Activated T-cell treated with anti-CD3 and anti-CD28 coated beads, Interleukin-2, amount 50 U/mL, for 4 hours (primary cell): ENCODE measurements around the gene PIP4K2A. TPM values are rescaled to one million over a fixed set of nuclear protein-coding genes. Genes with fewer than 3 reads are reported as not detected.
A peak's percentile ranks its signal among the peaks of the same experiment; 100 is the strongest.
"Not testable (repeated sequence)": the region's sequence is repeated elsewhere in the genome, so short reads cannot be mapped to it uniquely, and the experiment has no call there.

Experiments
- ATAC-seq, 2 donors: fragments of 200-7000 bp; cut with Tn5 transposase; one replicate each; pipeline ENCODE4 v1.10.0; 2021
- DNase-seq: peaks from one replicate; pipeline ENCODE4 v3.0.0-alpha.2; 2020
- H3K27me3 Mint-ChIP-seq: one replicate; pipeline ENCODE4 v1.8.0; 2021; ENCODE audit warnings: low read depth, mixed read lengths
- H3K36me3 Mint-ChIP-seq: one replicate; pipeline ENCODE4 v1.8.0; 2022; ENCODE audit warnings: mixed read lengths; ENCODE audit not compliant: insufficient read depth
- H3K4me1 Mint-ChIP-seq: one replicate; pipeline ENCODE4 v1.8.0; 2021; ENCODE audit warnings: low read depth, mixed read lengths
- H3K4me3 Mint-ChIP-seq: one replicate; pipeline ENCODE4 v1.8.0; 2021; ENCODE audit warnings: mild to moderate bottlenecking, moderate library complexity, mixed read lengths
- H3K9me3 Mint-ChIP-seq: one replicate; pipeline ENCODE4 v1.8.0; 2021; ENCODE audit warnings: mixed read lengths
- total RNA-seq, 3 donors: library from RNA; stranded (reverse); gene quantifications; one replicate each; pipeline ENCODE4 v1.2.1, GENCODE V29; 2021

The PIP4K2A gene
- total RNA-seq, 3 donors from 2014 or later: 64.3 to 79.2 (median 78.1) TPM

DNA sequence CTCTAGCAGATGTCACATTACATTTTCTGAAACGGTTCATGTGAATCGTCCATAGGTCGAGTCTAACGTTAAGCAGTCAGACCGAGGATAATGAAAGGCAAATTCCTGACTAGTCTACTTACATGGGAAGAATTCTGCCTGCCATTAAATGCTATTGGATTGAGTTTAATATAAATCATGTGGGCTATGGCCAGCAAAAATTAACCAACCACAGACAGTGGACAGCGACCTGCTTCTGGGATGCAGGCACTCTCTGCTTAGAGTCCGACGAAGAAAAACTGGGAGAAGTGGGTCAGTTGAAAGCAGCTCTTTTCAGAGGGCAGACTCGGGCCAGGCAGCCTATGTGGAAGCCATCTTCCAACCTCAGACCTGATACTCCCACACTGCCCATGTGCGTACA lies 16.6 kb downstream of the PIP4K2A start:
- no peak overlapping the region for H3K4me3 Mint-ChIP-seq
- no peaks in the 10 kb centered on the region for H3K9me3 Mint-ChIP-seq
- H3K27me3 Mint-ChIP-seq: no peaks in the 10 kb centered on the region
- DNase-seq: no peak
- H3K4me1 Mint-ChIP-seq: peaks cover 89% of the 10 kb centered on the region
- no peak for ATAC-seq
- peaks cover 10% of the 10 kb centered on the region for H3K36me3 Mint-ChIP-seq

DNA sequence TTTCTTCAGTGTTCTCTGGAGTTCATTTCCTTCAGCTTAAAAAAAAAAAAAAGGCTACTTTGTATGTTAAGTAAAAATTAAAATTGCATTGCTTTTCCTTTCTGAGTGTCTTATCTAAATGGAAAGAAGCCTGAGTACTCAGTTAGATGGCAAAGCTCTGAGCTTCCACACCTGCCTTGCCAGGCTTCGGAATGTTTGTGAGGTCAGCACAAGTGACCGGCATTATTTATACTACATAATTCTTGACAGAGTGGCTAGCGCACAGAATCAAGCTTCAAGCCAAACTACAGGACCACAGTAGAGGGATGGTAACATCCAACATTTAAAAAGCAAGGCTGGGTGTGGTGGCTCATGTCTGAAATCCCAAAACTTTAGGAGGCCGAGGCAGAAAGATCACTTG lies 17.3 kb downstream of the PIP4K2A start:
- Mint-ChIP-seq H3K9me3 (no peaks in the 10 kb centered on the region), H3K27me3 (no peaks in the 10 kb centered on the region), H3K36me3 (peaks cover 10% of the 10 kb centered on the region), H3K4me1 (peaks cover 89% of the 10 kb centered on the region), H3K4me3 (no peak overlapping the region)
- ATAC-seq (no peak), DNase-seq (no peak)

DNA sequence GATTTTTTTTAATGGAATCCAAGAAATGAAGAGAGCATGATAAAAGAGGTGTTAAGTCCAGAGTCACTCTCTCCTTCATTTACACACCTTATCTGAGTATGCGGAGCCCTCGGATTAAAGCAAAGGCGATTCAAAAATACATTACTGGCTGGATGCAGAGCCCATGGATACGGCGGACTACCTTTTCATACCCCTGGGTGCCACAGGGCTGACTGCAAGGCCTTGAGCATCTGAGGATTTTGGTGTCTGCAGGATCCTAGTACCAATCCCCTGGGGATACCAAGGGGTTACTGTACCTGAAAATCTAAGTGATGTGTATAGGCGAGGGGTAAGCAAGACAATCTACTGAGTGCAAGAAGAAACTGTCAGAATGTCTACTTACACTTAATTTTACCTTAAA lies 20.5 kb downstream of the PIP4K2A start:
- H3K4me1 Mint-ChIP-seq: peaks cover 88% of the 10 kb centered on the region
- H3K27me3 Mint-ChIP-seq: no peaks in the 10 kb centered on the region
- DNase-seq (no peak), ATAC-seq (peak in 1 of 2 donors; percentile 3)
- H3K9me3 Mint-ChIP-seq: no peaks in the 10 kb centered on the region
- peaks cover 5% of the 10 kb centered on the region for H3K36me3 Mint-ChIP-seq
- peak overlapping the region; percentile 56 for H3K4me3 Mint-ChIP-seq

DNA sequence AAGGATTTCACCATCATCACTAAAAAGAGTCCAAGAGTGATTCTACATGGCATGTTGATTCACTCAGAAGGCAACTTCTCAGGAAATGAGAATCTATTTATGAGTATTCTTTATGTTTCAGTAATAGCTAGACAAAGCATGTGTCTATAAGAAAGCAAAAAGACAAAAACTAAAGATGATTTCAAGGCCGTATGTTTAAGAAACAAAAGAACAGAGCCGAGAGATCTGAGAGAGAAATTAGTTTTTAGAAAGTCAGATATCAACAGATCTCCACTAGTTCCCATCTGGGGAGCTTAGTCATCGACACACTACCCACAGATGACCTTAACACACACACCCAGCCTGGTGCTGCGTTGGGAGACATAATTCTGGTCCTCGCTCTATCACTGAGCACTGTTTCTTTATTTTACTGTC lies 21.0 kb downstream of the PIP4K2A start:
- ATAC-seq (peak; percentile 82 to 83), DNase-seq (peak; percentile 33)
- no peaks in the 10 kb centered on the region for H3K9me3 Mint-ChIP-seq
- peaks cover 92% of the 10 kb centered on the region for H3K4me1 Mint-ChIP-seq
- H3K36me3 Mint-ChIP-seq: peaks cover 5% of the 10 kb centered on the region
- peak overlapping the region; percentile 56 for H3K4me3 Mint-ChIP-seq
- no peaks in the 10 kb centered on the region for H3K27me3 Mint-ChIP-seq

DNA sequence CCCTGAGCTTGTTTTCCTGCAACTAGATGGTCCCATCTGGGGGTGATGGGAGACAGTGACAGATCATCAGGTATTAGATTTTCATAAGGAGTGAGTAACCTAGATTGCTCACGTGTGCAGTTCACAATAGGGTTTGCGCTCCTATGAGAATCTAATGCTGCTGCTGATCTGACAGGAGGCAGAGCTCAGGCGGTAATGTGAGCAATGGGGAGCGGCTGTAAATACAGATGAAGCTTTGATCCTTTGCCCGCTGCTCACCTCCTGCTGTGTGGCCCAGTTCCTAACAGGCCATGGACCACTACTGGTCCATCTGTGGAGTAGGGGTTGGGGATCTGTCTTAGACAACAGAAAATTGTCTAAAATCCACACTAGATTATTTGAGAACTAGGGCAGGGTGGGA lies 22.3 kb downstream of the PIP4K2A start:
- H3K4me1 Mint-ChIP-seq: peaks cover 93% of the 10 kb centered on the region
- H3K27me3 Mint-ChIP-seq, ATAC-seq, H3K9me3 Mint-ChIP-seq, H3K36me3 Mint-ChIP-seq, DNase-seq, H3K4me3 Mint-ChIP-seq: not testable (repeated sequence)

DNA sequence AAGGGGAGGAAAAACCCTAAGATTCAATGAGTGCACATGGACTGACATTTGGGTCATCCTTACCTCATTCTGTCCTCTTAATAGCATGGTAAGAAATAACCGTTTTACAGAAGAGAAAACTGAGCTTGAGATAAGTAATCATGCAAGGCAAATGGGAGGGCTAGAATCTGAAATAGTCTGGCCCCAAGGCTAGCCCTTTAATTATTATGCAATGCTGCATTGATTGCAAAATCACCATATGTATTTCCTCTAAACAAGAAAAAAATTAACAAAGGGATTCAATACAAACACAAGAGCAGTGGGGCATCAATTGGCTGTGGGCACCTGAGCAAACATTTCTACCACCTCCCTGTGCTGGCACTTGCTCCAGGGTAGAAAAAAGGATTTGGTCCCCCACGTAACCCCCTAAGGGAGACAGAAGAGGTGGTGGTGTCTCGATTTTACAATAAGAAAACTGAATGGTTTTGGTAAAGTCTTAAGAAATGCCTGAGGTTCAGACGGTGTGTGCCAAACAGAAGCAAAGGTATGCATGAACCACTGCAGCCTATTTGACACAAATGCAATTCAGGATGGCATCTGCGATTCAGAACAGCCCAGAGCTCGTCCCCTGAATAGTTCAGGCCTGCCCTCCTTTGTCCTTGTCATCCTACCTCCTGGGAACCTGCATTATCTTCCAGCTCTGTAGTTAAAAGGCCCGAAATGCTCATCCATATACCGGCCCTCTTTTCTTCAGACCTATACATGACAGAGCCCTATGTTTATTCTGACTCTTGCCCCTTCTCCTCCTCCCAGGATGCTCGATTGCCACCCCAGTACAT lies 23.6 kb downstream of the PIP4K2A start:
- ATAC-seq (no peak), DNase-seq (no peak)
- H3K4me1 Mint-ChIP-seq: peaks cover 92% of the 10 kb centered on the region
- peaks cover 5% of the 10 kb centered on the region for H3K36me3 Mint-ChIP-seq
- no peaks in the 10 kb centered on the region for H3K27me3 Mint-ChIP-seq
- no peak overlapping the region for H3K4me3 Mint-ChIP-seq
- H3K9me3 Mint-ChIP-seq: no peaks in the 10 kb centered on the region

DNA sequence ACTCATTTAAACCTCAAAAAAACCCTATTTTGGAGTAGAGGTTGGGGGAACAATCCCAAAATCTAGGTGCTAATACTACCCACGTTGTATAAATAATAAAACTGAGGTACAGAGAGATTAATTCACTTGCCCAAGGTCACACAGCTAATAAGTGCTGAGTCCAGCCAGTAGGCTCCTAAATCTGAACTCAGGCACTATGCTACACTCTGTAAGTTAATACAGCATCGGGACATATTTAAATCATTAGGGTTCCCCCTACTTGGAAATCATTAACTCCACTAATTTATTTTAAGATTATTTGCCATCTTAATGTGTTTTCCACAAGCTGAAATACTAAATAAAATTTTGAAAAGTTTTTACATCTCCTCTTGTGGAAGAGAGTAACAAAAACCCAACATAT lies 24.2 kb downstream of the PIP4K2A start:
- no peaks in the 10 kb centered on the region for H3K9me3 Mint-ChIP-seq
- no peak overlapping the region for H3K4me3 Mint-ChIP-seq
- H3K36me3 Mint-ChIP-seq: peaks cover 4% of the 10 kb centered on the region
- H3K4me1 Mint-ChIP-seq: peaks cover 92% of the 10 kb centered on the region
- no peaks in the 10 kb centered on the region for H3K27me3 Mint-ChIP-seq
- DNase-seq: no peak
- ATAC-seq: no peak

DNA sequence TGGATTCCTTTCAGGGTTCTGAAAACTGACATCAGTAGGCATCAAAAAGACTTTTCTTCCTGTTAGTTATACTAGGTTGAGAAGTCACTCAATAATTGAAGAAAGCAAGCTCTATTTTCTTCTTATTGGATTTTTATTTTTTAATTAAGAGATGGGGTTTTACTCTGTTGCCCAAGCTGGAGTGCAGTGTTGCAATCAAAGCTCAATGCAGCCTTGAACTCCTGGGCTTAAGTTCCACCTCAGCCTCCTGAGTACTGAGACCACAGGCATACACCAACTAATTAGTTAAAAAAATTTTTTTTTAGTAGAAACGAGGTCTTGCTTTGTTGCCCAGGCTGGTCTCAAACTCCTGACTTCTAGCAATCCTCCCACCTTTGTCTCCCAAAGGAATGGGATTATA lies 28.0 kb downstream of the PIP4K2A start:
- DNase-seq (no peak), ATAC-seq (no peak)
- Mint-ChIP-seq H3K9me3 (no peaks in the 10 kb centered on the region), H3K4me3 (no peak overlapping the region), H3K4me1 (peaks cover 91% of the 10 kb centered on the region), H3K36me3 (peaks cover 2% of the 10 kb centered on the region), H3K27me3 (no peaks in the 10 kb centered on the region)

DNA sequence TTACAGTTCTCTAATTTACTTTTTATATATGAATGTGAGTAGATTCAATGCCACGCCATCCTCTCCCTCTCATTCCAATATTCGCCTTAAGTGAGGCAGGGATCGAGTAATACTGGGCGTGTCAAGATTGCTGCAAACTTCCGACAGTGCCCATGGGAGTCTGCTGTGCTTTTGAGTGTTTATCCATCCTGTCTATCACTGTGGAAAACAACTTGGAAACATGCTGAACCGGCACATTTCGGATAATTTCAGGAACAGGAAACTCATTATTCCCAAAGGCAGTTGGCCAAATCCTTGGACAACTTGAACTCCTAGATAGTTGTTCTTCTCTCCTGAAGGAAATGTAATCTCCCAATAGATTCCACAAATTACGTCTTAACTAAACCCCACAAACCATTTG lies 28.5 kb downstream of the PIP4K2A start:
- Mint-ChIP-seq H3K4me3 (no peak overlapping the region), H3K27me3 (no peaks in the 10 kb centered on the region), H3K4me1 (peaks cover 91% of the 10 kb centered on the region), H3K9me3 (no peaks in the 10 kb centered on the region), H3K36me3 (peaks cover 2% of the 10 kb centered on the region)
- no peak for DNase-seq
- no peak for ATAC-seq

DNA sequence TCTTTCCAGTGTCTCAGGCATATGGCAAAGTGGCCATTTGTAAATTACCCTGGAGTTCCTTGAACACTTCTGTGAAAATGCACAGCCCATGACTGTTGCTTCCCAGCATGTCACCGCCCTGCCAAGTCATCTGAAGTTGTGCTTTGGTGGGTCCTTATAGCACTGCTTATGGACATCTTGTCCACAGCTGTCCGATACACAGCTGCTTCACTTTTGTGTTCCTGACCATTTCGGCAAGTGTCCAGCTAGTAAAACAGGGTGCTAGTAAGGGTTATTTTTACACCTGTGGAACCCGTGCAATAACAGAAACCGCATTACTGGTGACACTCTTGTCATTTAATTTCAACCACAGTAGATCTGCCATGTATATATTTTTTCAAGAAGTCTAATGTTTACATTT lies 29.7 kb downstream of the PIP4K2A start:
- H3K27me3 Mint-ChIP-seq: no peaks in the 10 kb centered on the region
- no peak for ATAC-seq
- peaks cover 89% of the 10 kb centered on the region for H3K4me1 Mint-ChIP-seq
- no peaks in the 10 kb centered on the region for H3K9me3 Mint-ChIP-seq
- no peak for DNase-seq
- peaks cover 2% of the 10 kb centered on the region for H3K36me3 Mint-ChIP-seq
- H3K4me3 Mint-ChIP-seq: no peak overlapping the region

DNA sequence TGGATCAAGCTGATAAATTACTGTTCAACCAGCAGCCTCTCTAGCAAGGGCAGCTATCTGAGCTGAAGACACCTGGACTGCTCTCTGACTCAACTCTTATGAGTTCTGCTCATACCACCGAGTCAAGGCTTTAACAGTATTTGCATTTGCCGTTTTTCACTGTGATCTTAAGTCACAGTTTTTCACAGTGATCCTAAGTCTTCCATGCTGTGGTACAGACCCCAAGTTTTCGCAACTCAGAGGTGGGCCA lies 31.3 kb downstream of the PIP4K2A start:
- ATAC-seq (no peak), DNase-seq (no peak)
- Mint-ChIP-seq H3K4me1 (peaks cover 86% of the 10 kb centered on the region), H3K36me3 (peaks cover 1% of the 10 kb centered on the region), H3K27me3 (no peaks in the 10 kb centered on the region), H3K4me3 (peak overlapping the region; percentile 70), H3K9me3 (no peaks in the 10 kb centered on the region)

DNA sequence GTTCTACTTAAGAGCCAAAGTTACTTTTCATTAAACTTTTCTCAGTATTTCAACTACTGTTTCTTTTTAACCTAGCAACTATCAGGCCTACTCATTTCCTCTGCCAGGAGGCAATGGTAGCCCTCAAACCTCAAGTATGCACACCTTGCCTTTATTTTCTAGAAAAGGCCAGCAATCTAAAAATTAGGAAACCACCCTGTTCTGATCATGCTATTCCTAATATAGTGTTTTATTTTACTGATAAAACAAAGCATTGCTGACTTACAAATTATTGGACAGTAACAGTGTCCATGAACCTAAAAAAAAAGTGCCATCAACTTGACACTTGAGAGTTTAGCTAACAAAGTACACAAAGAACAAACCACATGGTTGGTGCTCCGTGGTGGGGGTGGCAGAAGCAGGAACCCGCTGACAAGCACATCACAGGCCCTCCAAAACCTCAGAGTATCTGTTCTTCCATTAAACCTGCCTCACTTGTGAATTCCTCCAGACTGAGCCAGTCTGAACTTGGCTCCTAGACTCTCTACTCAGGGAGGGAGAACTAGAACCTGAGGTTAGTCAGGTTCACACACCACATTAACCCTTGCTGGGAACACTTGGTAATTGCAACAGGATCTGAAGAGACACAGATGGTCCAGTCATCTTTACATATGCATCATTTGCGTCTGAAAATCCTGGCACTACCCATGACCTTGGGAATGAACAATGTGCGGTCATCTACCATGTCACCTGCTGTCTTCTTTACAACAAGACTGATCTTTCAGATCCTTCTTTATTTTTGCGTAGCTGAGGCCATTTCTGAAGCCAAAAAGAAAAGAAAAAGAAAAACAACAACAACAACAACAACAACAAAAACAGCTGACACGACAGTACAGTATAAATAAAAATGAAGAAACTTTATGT lies 31.9 kb downstream of the PIP4K2A start:
- Mint-ChIP-seq H3K27me3 (no peaks in the 10 kb centered on the region), H3K9me3 (no peaks in the 10 kb centered on the region), H3K4me3 (peak overlapping the region; percentile 70), H3K4me1 (peaks cover 86% of the 10 kb centered on the region), H3K36me3 (peaks cover 1% of the 10 kb centered on the region)
- ATAC-seq: peak; percentile 16 to 29
- DNase-seq: peak; percentile 26

DNA sequence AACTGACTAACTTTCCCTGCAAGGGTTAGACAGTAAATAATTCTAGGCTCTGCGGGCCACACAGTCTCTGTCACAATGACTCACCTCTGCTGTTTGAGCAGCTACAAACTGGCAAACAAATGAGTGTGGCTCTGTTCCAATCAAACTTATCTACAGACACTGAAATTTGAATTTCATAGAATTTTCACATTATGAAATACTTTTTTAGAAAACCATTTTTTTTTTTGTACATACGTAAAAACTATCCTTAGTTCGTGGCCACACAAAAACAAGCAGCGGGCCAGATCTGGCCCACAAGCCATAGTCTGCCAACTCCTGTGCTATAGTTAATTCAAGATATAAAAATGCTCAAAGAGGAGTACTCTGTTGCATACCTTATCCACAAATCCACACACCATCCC lies 32.6 kb downstream of the PIP4K2A start:
- H3K36me3 Mint-ChIP-seq: peaks cover 1% of the 10 kb centered on the region
- no peaks in the 10 kb centered on the region for H3K27me3 Mint-ChIP-seq
- no peaks in the 10 kb centered on the region for H3K9me3 Mint-ChIP-seq
- peak overlapping the region; percentile 70 for H3K4me3 Mint-ChIP-seq
- peaks cover 86% of the 10 kb centered on the region for H3K4me1 Mint-ChIP-seq
- ATAC-seq (peak; percentile 49 to 58), DNase-seq (peak; percentile 38)

DNA sequence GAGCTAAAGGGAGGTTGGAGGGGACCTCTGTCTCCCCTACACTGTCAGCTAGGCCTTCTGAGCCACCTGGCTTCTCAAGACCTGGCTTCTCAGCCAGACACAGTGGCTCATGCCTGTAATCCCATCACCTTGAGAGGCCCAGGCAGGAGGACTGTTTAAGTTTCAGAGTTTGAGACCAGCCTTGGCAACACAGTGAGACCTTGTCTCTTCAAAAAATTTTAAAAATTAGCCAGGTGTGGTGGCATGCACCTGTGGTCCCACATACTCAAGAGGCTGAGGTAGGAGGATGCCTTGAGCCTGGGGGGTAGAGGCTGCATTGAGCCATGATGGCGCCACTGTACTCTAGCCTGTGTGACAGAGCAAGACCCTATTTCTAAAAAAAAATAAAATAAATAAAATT lies 33.1 kb downstream of the PIP4K2A start:
- peaks cover 89% of the 10 kb centered on the region for H3K4me1 Mint-ChIP-seq
- DNase-seq (no peak), ATAC-seq (no peak)
- no peak overlapping the region for H3K4me3 Mint-ChIP-seq
- no peaks in the 10 kb centered on the region for H3K27me3 Mint-ChIP-seq
- H3K36me3 Mint-ChIP-seq: peaks cover 3% of the 10 kb centered on the region
- H3K9me3 Mint-ChIP-seq: no peaks in the 10 kb centered on the region

DNA sequence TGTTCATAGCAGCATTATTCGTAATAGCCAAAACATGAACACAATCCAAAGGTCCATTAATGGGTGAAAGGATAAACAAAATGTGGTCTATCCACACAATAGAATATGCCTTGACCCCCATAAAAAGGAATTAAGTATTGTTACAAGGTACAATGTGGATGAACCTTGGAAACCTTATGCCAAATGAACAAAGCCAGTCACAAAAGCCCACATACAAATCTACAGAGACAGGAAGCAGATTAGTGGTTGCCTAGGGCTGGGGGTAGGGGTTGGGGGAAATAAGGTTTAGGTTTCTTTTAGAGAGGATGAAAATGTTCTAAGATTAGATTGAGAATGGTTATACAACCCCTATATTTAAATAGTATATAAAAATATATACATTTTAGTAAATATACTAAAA lies 34.8 kb downstream of the PIP4K2A start:
- no peak for DNase-seq
- H3K9me3 Mint-ChIP-seq: no peaks in the 10 kb centered on the region
- ATAC-seq: no peak
- no peaks in the 10 kb centered on the region for H3K27me3 Mint-ChIP-seq
- H3K4me1 Mint-ChIP-seq: peaks cover 90% of the 10 kb centered on the region
- peaks cover 5% of the 10 kb centered on the region for H3K36me3 Mint-ChIP-seq
- no peak overlapping the region for H3K4me3 Mint-ChIP-seq
